ENCODE measurements around the gene DCDC1. TPM values are rescaled to one million over a fixed set of nuclear protein-coding genes. Genes with fewer than 3 reads are reported as not detected.

DCDC1 gene
- polyA plus RNA-seq, 3 donors = 0.03 TPM; not detected in 2

GRCh38 chr11:31131760-31132159 is 237.8 kb downstream of the DCDC1 start:
- H3K4me3 Mint-ChIP-seq = no peak overlapping the region
- Histone ChIP-seq H3K27ac (ENCODE audit: low read depth in 1 of 2, low read length in 2 of 2) (no peak overlapping the region), H3K9ac (ENCODE audit: insufficient read depth, low read length, poor library complexity, severe bottlenecking) (no peak overlapping the region), H4K20me1 (ENCODE audit: insufficient read depth, low read length) (no peaks in the 10 kb centered on the region), H3K4me1 (ENCODE audit: control insufficient read depth in 1 of 2, insufficient read depth in 2 of 2, low read length in 2 of 2) (no peaks in the 10 kb centered on the region), H3K9me3 (replicated peaks in 1 of 2; ENCODE audit: control insufficient read depth in 1 of 2, insufficient read depth in 1 of 2, low read length in 2 of 2) (no peaks in the 10 kb centered on the region), H3K4me2 (replicated peaks; ENCODE audit: extremely low read depth, low read length, poor library complexity, severe bottlenecking) (no peak overlapping the region), H3K4me3 (replicated peaks in 1 of 3; ENCODE audit: low read depth in 2 of 3, low read length in 3 of 3) (no peak overlapping the region), H2AFZ (ENCODE audit: insufficient read depth, low read depth, low read length, poor library complexity, severe bottlenecking) (no peak overlapping the region), H3K27me3 (ENCODE audit: control insufficient read depth in 2 of 2, insufficient read depth in 2 of 2, low read length in 2 of 2) (no peaks in the 10 kb centered on the region), H3K36me3 (replicated peaks in 1 of 2; ENCODE audit: control insufficient read depth in 1 of 2, insufficient read depth in 2 of 2, low read length in 2 of 2) (no peaks in the 10 kb centered on the region), H3K79me2 (ENCODE audit: insufficient read depth, low read length) (no peaks in the 10 kb centered on the region)
- no peak for DNase-seq
- H3K4me1 Mint-ChIP-seq = no peaks in the 10 kb centered on the region
- H3K9me3 Mint-ChIP-seq = peaks cover 0 to 1% (median 0%) of the 10 kb centered on the region in 7 donors
- intact Hi-C loops (cut with micrococcal nuclease) = no loop called here
- peaks cover 0 to 2% (median 0%) of the 10 kb centered on the region in 3 donors for H3K27me3 Mint-ChIP-seq (ENCODE audit: low read depth in 3 of 3)
- H3K36me3 Mint-ChIP-seq = no peaks in the 10 kb centered on the region
- no peak overlapping the region for H3K27ac Mint-ChIP-seq
- TF ChIP-seq, protein P1, sequence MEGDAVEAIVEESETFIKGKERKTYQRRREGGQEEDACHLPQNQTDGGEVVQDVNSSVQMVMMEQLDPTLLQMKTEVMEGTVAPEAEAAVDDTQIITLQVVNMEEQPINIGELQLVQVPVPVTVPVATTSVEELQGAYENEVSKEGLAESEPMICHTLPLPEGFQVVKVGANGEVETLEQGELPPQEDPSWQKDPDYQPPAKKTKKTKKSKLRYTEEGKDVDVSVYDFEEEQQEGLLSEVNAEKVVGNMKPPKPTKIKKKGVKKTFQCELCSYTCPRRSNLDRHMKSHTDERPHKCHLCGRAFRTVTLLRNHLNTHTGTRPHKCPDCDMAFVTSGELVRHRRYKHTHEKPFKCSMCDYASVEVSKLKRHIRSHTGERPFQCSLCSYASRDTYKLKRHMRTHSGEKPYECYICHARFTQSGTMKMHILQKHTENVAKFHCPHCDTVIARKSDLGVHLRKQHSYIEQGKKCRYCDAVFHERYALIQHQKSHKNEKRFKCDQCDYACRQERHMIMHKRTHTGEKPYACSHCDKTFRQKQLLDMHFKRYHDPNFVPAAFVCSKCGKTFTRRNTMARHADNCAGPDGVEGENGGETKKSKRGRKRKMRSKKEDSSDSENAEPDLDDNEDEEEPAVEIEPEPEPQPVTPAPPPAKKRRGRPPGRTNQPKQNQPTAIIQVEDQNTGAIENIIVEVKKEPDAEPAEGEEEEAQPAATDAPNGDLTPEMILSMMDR (IDR thresholded peaks at IDR 0.05) = no peak
- WGBS (ENCODE audit: insufficient coverage) = no CpG with 5 or more reads among the region's 1 CpG

GRCh38 chr11:31127290-31127689 is 242.2 kb downstream of the DCDC1 start:
- H3K36me3 Mint-ChIP-seq = no peaks in the 10 kb centered on the region
- Histone ChIP-seq H3K4me1 (ENCODE audit: control insufficient read depth in 1 of 2, insufficient read depth in 2 of 2, low read length in 2 of 2) (no peaks in the 10 kb centered on the region), H3K27ac (ENCODE audit: low read depth in 1 of 2, low read length in 2 of 2) (no peak overlapping the region), H3K27me3 (ENCODE audit: control insufficient read depth in 2 of 2, insufficient read depth in 2 of 2, low read length in 2 of 2) (no peaks in the 10 kb centered on the region), H3K79me2 (ENCODE audit: insufficient read depth, low read length) (no peaks in the 10 kb centered on the region), H3K9me3 (replicated peaks in 1 of 2; ENCODE audit: control insufficient read depth in 1 of 2, insufficient read depth in 1 of 2, low read length in 2 of 2) (no peaks in the 10 kb centered on the region), H3K36me3 (replicated peaks in 1 of 2; ENCODE audit: control insufficient read depth in 1 of 2, insufficient read depth in 2 of 2, low read length in 2 of 2) (no peaks in the 10 kb centered on the region), H3K4me2 (replicated peaks; ENCODE audit: extremely low read depth, low read length, poor library complexity, severe bottlenecking) (no peak overlapping the region), H2AFZ (ENCODE audit: insufficient read depth, low read depth, low read length, poor library complexity, severe bottlenecking) (no peak overlapping the region), H3K9ac (ENCODE audit: insufficient read depth, low read length, poor library complexity, severe bottlenecking) (no peak overlapping the region), H3K4me3 (replicated peaks in 1 of 3; ENCODE audit: low read depth in 2 of 3, low read length in 3 of 3) (no peak overlapping the region), H4K20me1 (ENCODE audit: insufficient read depth, low read length) (no peaks in the 10 kb centered on the region)
- H3K4me3 Mint-ChIP-seq = no peak overlapping the region
- WGBS (ENCODE audit: insufficient coverage) = 80% methylated on average over 1 of the region's 3 CpGs
- no peaks in the 10 kb centered on the region for H3K4me1 Mint-ChIP-seq
- H3K27ac Mint-ChIP-seq = no peak overlapping the region
- TF ChIP-seq, protein P1 (IDR thresholded peaks at IDR 0.05) = no peak
- peaks cover 0 to 2% (median 0%) of the 10 kb centered on the region in 3 donors for H3K27me3 Mint-ChIP-seq (ENCODE audit: low read depth in 3 of 3)
- intact Hi-C loops (cut with micrococcal nuclease) = no loop called here
- peaks cover 0 to 5% (median 0%) of the 10 kb centered on the region in 7 donors for H3K9me3 Mint-ChIP-seq
- DNase-seq = no peak

Measured in CD14-positive monocyte (primary cell).